HEK293 (cell line): ENCODE measurements around the gene RAET1L.

Experiments
- ATF2 ChIP-seq: fragments of 450-650 bp; formaldehyde crosslinking; IDR thresholded peaks from 2 replicates; pipeline ENCODE4 v1.5.1; 2016; ENCODE audit warnings: missing biosample characterization, missing genetic modification characterization, low read depth
- CTCF ChIP-seq: fragments of 450-650 bp; formaldehyde crosslinking; IDR thresholded peaks from 2 replicates; pipeline ENCODE4 v1.5.1; 2016; ENCODE audit warnings: missing biosample characterization, missing genetic modification characterization
- KLF9 ChIP-seq: fragments of 450-650 bp; formaldehyde crosslinking; IDR thresholded peaks from 2 replicates; pipeline ENCODE4 v1.5.1; 2016; ENCODE audit warnings: missing biosample characterization, missing genetic modification characterization, low read depth
- MEIS1 ChIP-seq: sonication (generic); formaldehyde crosslinking; IDR thresholded peaks from 2 replicates; pipeline ENCODE4 v1.8.1; 2022; ENCODE audit warnings: missing genetic modification reagents, mild to moderate bottlenecking, borderline replicate concordance
- TCF7L2 ChIP-seq: IDR thresholded peaks from 2 replicates; pipeline ENCODE4 v1.6.1; 2011; ENCODE audit warnings: low read depth, mild to moderate bottlenecking, inconsistent platforms, low read length, moderate library complexity, borderline replicate concordance
- YY1 ChIP-seq: fragments of 450-650 bp; formaldehyde crosslinking; IDR thresholded peaks from 2 replicates; pipeline ENCODE4 v1.5.1; 2018; ENCODE audit warnings: missing biosample characterization, missing genetic modification characterization
- YY2 ChIP-seq: fragments of 450-650 bp; formaldehyde crosslinking; IDR thresholded peaks from 2 replicates; pipeline ENCODE4 v1.5.1; 2016; ENCODE audit warnings: missing biosample characterization, missing genetic modification characterization
- ZBTB7A ChIP-seq: fragments of 450-650 bp; formaldehyde crosslinking; IDR thresholded peaks from 2 replicates; pipeline ENCODE4 v1.5.1; 2016; ENCODE audit warnings: low read depth, missing biosample characterization, missing genetic modification characterization
- ZNF146 ChIP-seq: fragments of 450-650 bp; formaldehyde crosslinking; IDR thresholded peaks from 2 replicates; pipeline ENCODE4 v1.5.1; 2016; ENCODE audit warnings: missing biosample characterization, missing genetic modification characterization
- ZNF239 ChIP-seq: fragments of 450-650 bp; formaldehyde crosslinking; IDR thresholded peaks from 2 replicates; pipeline ENCODE4 v1.5.1; 2016; ENCODE audit warnings: missing biosample characterization, missing genetic modification characterization
- ZNF274 ChIP-seq, 2 experiments: fragments of 200-500 bp in 1 of 2; fragments of 450-650 bp in 1 of 2; sonication (Bioruptor generic) in 1 of 2; formaldehyde crosslinking in 1 of 2; IDR thresholded peaks; 2 replicates each; pipeline versions ENCODE4 v1.5.1 to v1.6.1; 2014 to 2016; ENCODE audit warnings: borderline replicate concordance in 1 of 2, inconsistent platforms in 1 of 2, low read length in 1 of 2, missing biosample characterization in 1 of 2, missing genetic modification characterization in 1 of 2
- ZNF311 ChIP-seq: fragments of 450-650 bp; formaldehyde crosslinking; IDR thresholded peaks from 2 replicates; pipeline ENCODE4 v1.5.1; 2017; ENCODE audit warnings: missing biosample characterization, missing genetic modification characterization, borderline replicate concordance
- ZNF792 ChIP-seq: fragments of 450-650 bp; formaldehyde crosslinking; IDR thresholded peaks from 2 replicates; pipeline ENCODE4 v1.5.1; 2016; ENCODE audit warnings: missing biosample characterization, missing genetic modification characterization
- TF ChIP-seq, protein P1 (sequence below): fragments of 450-650 bp; formaldehyde crosslinking; optimal IDR thresholded peaks from 2 replicates; pipeline ENCODE3; 2016; ENCODE audit warnings: missing biosample characterization, mild to moderate bottlenecking, missing genetic modification characterization

GRCh38 chr6:150005761-150006651 is 19.3 kb downstream of the RAET1L start:
- TF ChIP-seq CTCF (tag by site-specific recombination) (no peak), YY2 (tag by site-specific recombination) (no peak), MEIS1 (no peak), ZBTB7A (tag by site-specific recombination) (no peak), ZNF274 (IDR thresholded peaks at IDR 0.05; ENCODE audit: low read length) (no peak), ZNF274 (tag by site-specific recombination; IDR thresholded peaks at IDR 0.05; ENCODE audit: borderline replicate concordance) (no peak), ATF2 (tag by site-specific recombination) (no peak), ZNF792 (tag by site-specific recombination) (no peak), ZNF146 (tag by site-specific recombination) (no peak), TCF7L2 (no peak), KLF9 (tag by site-specific recombination) (no peak), YY1 (no peak), ZNF239 (tag by site-specific recombination) (no peak), ZNF311 (tag by site-specific recombination) (no peak)
- TF ChIP-seq, protein P1, sequence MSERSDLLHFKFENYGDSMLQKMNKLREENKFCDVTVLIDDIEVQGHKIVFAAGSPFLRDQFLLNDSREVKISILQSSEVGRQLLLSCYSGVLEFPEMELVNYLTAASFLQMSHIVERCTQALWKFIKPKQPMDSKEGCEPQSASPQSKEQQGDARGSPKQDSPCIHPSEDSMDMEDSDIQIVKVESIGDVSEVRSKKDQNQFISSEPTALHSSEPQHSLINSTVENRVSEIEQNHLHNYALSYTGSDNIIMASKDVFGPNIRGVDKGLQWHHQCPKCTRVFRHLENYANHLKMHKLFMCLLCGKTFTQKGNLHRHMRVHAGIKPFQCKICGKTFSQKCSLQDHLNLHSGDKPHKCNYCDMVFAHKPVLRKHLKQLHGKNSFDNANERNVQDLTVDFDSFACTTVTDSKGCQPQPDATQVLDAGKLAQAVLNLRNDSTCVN (tag by site-specific recombination) = no peak
